SKM-1 (cell line): ENCODE data around the gene PTPRK.

Experiments used
- DNase-seq: peaks from one replicate; lab custom pipeline; 2025; ENCODE audit not compliant: unreplicated experiment; lab: John Stamatoyannopoulos, UW

Gene PTPRK

DNA sequence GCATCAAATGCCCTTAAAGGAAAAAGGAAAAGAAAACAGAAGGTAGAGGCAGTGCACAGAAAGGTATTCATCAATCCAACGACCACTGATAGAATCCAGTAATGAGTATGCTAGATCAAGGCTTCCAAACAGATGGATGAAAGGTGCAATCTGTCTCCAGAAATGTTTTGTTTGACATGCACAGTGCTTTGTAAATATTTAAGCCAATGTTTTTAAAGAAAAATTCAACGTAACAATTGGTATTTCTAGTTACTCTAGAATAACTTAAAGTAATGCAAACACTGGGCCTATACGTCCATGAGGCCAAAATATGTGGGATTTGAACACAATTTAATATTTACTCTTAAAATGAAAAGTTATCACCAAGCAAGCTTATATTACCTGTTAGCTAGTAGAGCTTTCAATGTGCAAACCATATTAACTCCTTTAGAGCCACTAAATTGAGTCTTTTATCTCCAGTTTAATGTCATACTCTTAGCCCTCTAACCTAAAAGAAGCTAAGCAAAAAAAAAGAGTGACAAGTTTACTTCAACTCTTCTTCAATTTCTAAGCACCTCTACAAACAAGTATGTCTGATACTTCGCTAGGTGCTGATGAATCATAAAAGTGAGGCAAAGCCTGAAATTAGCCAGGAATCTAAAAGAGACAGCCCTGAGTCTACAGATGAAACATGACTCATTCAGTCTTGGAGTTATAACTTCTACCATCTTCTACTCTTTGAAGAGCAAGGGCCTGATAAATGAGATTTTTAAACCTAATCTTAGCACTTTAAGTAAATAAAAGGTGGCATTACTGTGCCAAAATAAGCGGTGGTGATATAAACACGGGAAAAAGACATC is 169.8 kb downstream of the PTPRK start:
- no peak for DNase-seq

DNA sequence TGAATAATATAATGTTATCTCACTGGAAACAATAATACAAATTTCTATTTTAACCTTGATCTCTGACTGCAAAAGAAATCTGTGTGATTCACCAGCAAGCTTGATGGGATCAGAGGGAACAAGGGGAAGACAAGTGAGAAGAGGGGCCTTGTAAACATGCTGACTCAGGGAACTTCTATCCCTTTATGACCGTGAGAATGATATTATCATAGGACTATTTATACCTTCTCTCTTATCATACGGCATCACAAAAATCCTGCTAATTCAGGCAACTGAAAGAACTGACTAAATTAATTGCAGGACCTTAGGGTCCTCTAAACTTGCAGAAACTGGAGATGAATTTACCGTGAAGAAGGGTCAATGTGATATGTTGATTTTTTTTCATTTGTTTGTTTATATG is 173.3 kb downstream of the PTPRK start:
- DNase-seq, result no peak

DNA sequence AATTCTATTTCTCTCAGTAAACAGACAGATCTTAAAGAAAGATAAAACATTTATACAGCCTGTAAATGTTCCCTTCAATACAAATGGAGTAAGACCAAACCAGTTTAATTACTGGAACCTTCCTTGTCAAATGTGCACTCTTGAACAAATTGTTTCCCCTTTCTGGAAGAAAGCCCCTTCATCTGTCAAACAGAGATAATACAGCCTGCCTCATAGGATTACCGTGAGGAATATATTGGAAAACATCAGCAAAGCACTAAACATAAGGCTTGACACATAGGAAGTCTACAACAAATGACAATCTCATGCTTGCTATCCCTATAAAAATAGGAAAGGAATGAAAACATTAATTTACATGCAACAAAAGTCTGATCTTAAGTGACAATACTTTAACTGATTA is 173.8 kb downstream of the PTPRK start:
- DNase-seq, result no peak

DNA sequence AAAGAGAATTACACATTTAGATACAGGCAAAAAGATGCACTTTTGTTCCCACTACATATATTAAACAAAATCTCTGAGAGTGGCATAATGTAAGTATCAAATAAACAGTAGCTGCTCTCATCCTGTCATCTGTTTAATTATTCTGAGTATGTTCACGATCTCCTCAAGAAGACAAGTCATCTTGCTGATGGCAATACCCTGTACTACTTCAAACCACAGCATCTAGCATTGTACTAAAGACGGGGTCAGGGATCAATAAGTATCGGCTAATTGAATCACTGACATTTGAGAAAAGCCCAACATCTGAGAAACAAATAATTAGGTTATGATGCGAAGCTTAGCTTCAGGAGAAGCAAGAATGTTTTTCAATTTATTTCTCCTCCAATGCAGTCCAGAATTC is 175.1 kb downstream of the PTPRK start:
- no peak for DNase-seq

DNA sequence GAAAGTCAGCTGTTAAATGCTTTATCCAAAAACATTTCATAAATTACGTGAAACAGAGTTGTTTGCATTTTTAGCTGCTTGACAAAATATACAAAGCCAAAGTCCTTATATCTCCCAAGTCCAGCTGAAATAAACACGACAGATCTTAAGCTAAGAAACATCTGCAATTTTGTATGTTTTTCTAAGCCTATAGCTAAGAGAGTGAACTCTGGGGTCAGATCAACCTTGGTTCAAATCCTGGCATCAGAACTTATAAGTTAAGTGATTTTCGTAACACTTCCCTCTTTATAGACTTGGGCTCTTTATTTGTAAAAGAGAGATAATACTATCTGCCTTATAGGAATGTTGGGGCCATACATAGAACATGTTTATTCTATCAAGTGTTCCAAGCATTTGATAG is 176.7 kb downstream of the PTPRK start:
- DNase-seq, result no peak

DNA sequence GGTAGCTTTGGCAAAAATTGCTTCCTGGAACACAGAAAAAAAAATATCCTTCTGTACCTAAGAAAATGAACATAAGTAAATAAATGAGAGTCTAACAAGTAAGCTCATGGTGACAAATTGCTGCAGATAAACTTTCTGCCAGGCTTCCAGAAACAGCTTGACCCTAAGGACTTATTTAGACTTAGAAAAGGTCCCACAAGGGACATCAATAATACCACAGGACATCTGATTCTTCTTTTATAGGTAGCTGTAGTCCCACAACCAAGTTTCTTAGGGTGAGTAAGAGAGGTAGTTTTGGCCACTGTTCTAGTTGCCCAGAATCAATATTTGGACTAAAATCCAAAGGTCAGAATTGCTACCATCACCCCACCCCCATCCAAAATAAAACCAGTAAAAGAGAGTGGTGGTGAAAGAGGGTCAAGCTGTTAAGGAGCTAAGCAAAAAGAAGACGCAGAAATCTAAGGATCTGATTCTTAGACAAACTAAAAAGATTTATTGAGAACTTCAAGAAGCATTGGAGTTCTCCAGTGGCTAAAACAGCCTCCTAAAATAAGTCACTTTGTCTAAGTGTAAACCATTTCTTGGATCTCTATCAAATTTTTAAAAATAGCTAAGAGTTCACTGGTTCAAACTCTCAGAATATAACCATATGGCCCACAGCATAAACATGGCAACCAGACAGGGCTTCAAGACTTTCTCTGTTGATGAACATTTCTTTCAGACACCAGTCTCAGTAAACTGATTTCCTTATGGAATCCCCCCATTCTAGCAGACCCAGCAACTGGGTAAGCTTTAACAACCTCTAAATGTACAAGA is 180.6 kb downstream of the PTPRK start:
- no peak for DNase-seq

DNA sequence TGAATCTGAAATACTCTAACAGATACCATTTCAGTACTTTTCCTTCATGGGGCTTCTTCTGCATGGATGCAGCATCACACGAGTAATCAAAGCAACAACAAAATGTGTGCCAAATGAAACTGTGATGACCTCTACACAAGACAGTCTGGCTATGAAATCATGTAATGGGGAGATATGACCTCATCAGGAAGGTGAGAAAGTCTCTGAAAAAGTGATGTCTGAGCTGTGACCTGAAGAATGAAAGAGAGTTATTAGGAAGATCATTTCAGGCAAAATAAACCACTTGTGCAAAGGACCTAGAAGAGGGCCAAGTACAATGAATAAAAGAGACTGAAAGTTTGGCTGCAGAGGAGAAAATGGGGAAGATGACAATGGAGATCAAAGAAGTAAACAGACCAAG is 182.8 kb downstream of the PTPRK start:
- DNase-seq, result no peak

DNA sequence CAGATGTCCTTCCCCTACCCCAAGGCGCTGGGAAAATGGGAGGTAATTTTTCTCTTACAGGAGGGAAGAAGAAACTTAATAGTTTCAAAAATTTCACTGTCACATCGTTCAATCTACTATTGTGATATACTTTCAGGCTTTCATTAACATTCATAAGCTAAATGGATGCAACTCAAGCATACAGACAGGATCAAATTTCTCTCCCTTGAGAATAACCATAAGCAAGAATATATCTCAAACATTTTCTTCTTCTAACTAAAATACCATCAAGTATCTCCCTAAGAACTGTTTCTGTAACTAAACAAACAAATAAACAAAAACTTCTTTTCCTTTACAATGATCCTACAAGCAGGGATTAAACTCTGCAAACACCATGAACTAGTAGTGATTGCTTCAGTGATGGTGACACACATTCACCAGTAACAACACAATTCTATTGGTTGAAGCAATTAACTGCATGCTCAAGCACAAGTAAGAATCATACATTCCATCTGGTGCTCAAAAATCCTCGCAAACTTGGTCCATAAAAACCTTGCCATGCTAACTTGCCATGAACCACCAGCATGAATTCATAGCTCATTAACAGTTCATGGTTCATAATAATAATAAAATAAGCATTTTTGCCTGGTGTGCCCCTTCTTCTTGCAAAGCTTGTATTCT is 183.8 kb downstream of the PTPRK start:
- DNase-seq, result no peak

DNA sequence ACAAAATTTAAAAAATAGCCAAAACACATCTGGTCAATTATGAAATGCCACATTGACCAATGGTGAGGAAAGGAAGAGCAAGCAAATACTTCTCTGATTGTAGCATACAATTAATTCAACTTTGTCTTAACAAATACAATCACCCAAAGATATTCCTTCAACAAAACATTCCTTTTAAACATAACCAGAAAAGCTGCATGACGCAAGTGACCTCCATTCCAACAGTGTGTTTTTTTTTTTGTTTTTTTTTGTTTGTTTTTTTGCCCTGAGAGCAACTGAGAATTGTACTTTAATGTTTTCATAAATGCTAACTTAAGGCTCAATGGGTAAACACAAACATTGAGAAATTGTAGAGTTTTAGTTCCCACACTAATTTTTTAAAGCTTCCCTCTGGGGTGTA is 184.4 kb downstream of the PTPRK start:
- DNase-seq, result no peak

DNA sequence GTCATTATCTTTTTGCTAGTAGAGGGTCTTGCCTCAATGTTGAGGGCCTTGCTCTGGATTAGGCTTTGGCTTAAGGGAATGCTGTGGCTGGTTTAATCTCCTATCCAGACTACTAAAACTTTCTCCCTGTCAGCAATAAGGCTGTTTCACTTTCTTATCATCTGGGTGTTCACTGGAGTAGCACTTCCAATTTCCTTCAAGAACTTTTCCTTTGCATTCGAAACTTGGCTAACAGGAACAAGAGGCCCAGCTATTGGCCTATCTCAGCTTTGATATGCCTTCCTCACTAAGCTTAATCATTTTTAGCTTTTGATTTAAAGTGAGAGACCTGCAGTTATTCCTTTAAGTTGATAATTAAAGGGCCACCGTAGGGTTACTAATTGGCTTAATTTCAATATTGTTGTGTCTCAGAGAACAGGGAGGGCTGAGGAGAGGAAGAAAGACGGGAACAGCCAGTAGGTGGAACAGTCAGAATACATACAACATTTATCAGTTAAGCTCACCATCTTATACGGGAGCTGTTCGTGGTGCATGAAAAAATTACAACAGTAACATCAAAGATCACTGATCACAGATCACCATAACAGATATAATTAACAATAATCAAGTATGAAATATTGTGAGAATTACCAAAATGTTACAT is 186.7 kb downstream of the PTPRK start:
- no peak for DNase-seq

DNA sequence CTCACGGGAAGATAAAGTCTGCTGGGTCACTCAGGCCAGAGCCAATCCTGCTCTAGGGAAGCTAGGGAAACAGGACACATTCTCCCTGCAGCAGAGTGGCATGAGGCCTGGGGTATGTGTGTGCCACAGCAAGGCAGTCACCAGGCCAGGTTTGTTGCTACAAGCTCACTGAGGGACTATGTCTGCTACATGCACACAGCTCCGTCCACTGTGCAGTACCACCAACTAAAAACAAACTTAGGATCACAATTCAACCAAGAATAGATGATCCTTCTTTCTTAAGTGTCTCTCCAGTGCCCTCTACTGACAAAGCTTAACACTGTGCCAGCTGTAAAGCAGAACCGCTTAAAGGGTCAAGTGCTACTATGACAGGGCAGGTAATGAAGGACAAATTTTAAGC is 192.5 kb downstream of the PTPRK start:
- DNase-seq, result peak; percentile 32

DNA sequence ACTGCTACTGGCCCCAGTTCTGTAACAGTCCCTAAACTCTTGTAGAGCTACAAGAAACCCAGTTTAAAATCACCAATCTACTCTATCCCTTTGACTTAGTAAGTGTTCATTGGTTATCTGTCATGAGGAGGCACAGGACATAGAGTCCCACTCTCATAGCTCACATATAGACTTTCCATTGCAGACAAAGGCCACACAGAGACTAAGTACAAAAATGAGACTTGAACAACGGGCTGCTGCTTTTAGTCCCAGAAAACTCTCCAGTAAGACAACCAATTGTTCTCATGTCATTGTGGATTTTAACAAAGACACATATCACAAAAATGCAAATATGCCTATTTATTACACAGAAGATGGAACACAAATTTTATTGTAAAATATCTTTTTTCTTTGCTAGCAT is 197.4 kb downstream of the PTPRK start:
- no peak for DNase-seq

DNA sequence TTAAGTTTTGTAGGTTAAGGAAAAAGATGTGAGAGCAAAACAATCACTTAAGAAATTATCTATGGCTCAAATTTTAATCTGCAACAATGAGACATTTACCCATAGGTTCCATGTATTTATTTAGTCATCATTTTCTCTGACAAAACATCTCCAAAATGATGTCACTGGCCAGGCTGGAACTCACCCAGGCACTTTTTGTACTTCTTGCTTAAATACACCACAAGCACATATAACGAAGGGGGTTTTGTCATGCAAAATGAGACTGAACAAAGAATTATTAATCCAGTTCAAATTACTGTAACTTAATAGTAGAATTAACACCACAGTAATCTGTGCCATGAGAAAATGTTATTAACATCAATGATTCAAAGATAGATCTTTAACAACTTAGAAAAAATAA is 200.5 kb downstream of the PTPRK start:
- DNase-seq, result no peak

DNA sequence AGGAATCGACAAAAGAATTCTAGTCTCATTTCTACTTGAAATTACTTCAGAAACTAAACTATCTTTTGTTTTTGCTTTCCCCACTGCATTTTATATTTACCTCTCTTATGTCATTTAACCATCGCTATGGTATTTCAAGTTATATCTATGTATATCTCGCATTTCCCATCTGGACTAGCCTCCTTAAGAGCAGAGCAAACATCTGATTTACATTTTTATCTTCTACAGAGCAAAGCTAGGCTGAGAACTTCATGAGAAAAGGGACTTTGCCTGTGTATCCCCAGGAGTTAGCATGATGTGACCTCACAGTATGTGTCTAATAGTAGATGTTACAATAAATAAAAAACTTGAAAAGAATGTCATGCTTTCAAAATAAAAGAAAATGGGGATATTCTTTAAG is 201.2 kb downstream of the PTPRK start:
- DNase-seq, result no peak

DNA sequence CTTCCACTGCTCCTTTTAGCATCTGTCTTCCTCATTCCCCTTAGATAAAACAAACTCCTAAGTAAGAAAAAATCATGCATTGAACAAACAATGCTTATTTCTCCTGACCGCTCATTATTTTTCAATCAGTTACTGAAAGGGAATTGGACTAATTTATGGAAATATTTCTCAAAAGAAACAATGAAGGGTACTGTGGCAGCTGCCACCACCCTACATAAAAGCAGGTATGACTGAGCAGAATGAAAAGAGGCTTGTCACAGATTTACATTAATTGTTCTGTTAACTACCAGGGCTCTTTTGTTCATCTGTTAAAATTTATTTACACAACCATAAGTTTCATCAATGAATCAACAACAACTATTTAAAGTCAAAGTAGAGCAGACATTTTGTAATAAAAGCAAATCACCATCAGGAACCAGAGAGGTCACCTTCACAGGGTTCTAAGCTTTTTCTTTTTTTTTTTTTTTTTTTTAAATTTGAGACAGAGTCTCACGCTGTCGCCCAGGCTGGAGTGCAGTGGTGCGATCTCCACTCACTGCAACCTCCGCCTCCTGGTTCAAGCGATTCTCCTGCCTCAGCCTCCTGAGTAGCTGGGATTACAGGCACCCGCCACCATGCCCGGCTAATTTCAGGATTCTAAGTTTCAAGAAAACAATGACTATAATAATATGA is 204.0 kb downstream of the PTPRK start:
- DNase-seq, result no peak

DNA sequence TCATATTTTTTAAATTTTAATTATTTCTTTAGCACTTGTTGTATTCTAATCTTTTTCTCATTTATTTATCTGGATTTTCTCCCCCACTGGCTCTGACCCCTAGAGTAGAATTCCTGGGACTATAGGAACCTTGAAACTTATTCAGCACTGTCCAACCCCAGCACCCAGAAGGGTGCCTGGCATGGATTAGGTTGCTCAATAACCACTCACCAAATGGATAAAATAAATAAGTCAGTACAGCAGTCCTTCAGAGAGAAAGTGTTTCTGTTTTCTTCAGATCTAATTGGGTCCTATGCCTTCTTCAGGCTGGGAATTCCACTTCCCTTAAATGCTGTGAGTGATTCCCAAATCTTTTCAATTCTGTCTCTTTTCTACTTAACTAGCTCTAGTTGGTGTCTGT is 206.2 kb downstream of the PTPRK start:
- no peak for DNase-seq

DNA sequence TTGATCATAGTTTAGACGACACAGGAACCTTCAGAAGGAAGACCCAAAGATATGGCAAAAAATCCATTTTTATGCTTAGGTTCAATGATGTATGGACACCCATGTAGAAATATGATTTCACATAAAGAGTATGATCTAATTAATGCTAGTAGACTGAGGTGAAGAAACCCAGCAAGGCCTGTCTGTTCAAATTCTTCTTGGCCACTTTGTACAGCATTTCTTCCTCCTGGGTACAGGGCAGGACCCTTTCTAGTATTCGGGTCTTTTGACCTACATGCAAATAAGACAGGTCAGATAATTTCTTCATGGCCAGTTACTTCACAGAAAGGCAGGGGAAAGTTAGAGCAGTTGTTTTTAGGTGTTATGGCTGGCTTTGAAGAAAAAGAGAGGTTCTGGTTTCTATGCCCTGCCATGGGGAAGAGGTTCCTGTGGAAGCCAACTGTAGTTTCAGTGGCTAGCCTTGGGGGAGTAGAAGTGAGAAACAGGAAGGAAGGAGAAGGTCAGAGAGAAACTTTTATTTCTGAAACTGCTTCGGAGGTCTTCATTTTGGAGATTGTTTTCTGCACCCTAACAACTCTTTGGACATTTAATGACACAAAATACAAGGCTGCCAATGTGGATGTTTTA is 208.3 kb downstream of the PTPRK start:
- DNase-seq, result peak; percentile 42

DNA sequence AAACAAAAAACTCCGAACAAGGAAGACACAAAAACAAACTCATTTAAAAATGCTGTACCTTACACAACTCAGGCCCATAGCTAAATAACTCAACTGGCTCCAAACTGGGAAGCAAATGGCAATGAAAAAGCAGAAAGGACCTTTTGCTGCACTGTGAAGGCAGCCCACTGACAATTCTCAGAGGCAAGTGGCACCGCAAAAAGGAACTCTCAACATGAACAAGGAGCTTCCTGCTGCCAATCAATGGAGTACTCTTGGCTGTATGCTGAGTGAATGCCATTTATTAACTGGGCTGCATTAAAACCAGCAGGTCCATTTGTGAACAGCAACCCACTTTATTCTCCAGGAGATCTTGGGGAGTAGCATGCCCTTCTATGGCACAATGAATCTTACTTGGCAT is 209.9 kb downstream of the PTPRK start:
- no peak for DNase-seq

DNA sequence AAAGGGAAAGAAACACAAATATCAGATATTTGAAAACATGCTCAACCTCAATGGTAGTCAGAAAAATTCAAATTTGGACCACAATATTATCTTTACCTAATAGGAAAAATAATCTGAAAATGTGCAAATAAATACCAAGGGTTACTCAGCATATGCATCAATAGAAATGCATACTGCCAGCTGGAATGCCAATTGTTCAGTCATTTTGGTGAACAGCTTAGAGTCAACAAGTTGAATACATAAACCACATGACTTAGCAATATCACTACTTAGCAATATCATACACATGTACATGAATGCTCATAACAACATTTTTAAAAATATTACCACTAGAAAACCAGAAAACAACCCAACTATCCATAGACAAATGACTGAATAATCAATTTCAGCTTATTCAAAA is 212.7 kb downstream of the PTPRK start:
- DNase-seq, result no peak

DNA sequence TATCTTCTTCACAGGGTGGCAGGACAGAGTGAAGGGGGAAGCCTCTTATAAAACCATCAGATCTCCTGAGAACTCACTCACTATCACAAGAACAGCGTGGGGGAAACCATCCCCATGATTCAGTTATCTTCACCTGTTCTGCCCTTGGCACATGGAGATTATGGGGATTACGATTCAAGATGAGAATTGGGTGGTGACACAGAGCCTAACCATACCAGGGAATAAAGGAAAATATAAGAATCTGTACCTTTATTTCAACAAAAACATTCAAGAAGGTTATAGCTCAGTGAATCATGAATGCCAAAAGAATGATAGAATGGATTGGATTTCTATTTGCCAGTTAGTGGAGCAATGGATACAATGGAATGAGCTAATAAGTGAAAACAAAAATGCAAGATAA is 214.4 kb downstream of the PTPRK start:
- DNase-seq, result no peak
